HG03354 (cell line): ENCODE data around the gene CSNK2A1.
"Not testable (repeated sequence)": the region's sequence is repeated elsewhere in the genome, so short reads cannot be mapped to it uniquely, and the experiment has no call there.

ENCODE experiments used
- ATAC-seq: cut with Tn5 transposase; IDR thresholded peaks from one replicate; pipeline ENCODE4 v1.9.1; 2021; ENCODE audit warnings: mild to moderate bottlenecking; ENCODE audit not compliant: unreplicated experiment, poor library complexity, severe bottlenecking

Gene CSNK2A1

GRCh38 chr20:537983-538382, 5.6 kb downstream of the CSNK2A1 start:
- no peak for ATAC-seq

GRCh38 chr20:536426-537010, 7.1 kb downstream of the CSNK2A1 start:
- ATAC-seq: no peak

DNA sequence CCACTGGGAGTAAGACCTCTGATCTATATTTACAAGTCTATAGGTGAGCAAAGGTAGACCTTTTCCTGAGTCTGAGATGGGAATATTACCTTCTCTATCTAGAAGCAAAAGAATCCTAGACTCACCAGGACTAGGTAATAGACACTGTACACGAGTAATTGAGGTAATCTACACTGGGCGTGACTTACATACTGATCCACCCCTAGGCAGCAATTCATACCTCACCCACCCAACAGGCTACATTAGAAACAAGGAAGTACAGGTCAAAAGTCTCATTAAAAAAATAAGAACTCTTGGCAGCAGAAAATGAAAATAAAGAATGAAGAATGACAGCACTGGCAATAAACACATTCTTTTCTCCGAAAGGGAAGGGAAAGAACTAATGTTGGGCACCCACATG, 7.6 kb downstream of the CSNK2A1 start:
- no peak for ATAC-seq

DNA sequence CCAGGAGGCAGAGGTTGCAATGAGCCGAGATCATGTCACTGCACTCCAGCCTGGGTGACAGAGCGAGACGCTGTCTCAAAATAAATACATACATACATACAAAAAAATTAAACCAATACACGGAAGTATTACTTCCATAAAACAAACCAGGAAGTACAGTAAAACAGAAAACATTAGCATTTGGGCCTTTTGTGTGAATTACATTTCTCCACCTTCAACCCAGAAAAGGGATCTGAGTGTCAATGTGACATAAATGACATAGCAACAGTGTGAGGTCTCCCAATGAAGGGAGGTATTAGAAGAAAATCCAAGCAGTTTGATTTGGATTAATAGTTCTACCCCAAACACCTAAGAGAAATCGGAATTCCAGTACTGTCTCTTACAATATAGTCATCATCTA, 10.1 kb downstream of the CSNK2A1 start:
- no peak for ATAC-seq

DNA sequence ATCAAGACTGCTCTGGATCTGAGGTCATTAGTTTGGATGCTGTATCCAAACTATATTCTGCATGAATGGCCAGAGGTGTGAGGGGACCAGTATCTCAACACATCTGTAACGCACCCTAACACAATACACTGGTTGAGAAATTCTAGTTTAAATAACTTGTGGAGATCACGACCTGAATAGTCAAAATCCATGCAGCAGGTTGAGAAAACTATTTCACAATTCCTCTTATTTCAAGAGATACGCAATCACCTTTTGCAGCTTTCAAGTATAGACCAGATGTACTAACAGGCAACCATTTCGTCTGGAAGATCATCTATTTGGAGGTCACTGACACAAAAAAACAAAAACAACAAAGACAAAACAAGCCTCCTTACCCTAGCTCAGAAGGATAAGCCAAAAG, 11.1 kb downstream of the CSNK2A1 start:
- ATAC-seq: no peak

DNA sequence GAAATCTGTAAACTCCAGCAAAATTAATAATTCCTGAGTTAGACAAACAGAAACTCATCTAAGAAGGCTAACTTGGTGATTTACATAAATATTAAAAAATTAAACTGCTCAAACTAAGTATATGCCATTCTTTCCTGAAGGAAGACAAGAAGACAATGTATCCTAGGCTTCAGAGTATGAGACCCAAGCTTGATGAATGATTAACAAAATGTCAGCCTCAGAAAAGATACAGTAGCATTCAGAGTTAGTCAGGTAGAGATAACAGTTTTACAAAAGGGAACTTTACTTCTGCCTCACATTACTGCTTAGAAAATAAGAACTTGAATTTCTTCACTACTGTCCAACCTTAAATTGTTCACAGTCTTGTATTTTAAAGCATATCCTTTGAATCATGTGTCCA, 12.0 kb downstream of the CSNK2A1 start:
- ATAC-seq: no peak

DNA sequence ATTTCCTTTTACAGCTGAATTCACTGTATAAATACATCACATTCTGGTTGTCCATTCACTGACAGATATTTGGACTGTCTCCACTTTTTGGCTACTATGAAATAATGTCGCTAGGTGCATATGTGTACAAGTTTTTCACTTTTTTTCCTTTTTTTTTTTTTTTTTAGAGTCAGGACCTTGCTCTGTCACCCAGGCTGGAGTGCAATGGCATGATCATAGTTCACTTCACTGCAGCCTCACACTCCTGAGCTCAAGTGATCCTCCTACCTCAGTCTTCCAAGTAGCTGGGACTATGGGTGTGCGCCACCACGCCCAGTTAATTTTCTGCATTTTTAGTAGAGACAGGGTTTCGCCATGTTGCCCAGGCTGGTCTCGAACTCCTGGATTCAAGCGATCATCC, 13.3 kb downstream of the CSNK2A1 start:
- no peak for ATAC-seq

GRCh38 chr20:528923-529604, 14.5 kb downstream of the CSNK2A1 start:
- no peak for ATAC-seq

- ATAC-seq: no peak
Observed at GRCh38 chr20:527571-527886, 16.1 kb downstream of the CSNK2A1 start.

- no peak for ATAC-seq
Observed at GRCh38 chr20:521860-522259, 21.7 kb downstream of the CSNK2A1 start.

GRCh38 chr20:519999-520398, 23.6 kb downstream of the CSNK2A1 start:
- ATAC-seq: no peak

DNA sequence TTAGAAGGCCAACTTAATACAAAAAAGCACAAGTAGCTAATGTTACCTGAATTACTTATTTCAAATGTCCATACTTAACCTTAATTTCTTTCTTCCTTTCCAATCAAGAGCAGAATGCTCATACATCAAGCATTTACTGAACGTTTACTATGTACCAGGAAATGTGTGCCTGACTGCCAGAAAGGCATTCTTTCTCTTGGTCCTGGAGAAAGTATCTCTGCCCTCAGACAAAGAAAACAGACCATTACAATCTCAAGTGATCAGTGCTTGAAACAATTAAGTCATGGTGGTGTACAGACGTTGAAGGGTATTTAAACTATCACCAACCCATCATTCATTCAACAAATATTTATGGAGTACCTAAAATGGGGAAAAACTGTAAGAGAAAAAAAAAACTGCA, 26.4 kb downstream of the CSNK2A1 start:
- no peak for ATAC-seq

DNA sequence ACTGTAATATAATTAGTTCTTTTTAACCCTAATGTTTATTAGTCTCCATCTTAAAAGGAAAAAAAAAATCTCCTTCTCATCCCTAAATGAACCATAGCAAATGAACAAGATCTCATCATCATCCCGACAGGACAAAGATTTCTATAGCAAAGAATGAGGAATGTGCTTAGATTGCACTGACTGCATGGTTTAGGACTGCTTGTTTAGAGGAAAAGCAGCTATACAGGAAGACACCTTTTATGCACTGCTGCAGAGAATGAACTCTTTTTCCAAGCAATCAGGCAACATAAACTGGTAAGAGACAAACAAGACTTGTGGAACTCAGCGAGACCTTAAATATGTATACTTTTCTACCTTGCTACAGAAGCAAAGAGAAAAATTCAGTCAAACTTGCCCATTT, 26.8 kb downstream of the CSNK2A1 start:
- ATAC-seq: no peak

- no peak for ATAC-seq
Observed at GRCh38 chr20:515696-516095, 27.9 kb downstream of the CSNK2A1 start.

- ATAC-seq: no peak
Observed at GRCh38 chr20:513429-513828, 30.2 kb downstream of the CSNK2A1 start.

- not testable (repeated sequence) for ATAC-seq
Observed at GRCh38 chr20:510328-511057, 33.1 kb downstream of the CSNK2A1 start.

GRCh38 chr20:508364-508787, 35.2 kb downstream of the CSNK2A1 start:
- ATAC-seq: not testable (repeated sequence)

DNA sequence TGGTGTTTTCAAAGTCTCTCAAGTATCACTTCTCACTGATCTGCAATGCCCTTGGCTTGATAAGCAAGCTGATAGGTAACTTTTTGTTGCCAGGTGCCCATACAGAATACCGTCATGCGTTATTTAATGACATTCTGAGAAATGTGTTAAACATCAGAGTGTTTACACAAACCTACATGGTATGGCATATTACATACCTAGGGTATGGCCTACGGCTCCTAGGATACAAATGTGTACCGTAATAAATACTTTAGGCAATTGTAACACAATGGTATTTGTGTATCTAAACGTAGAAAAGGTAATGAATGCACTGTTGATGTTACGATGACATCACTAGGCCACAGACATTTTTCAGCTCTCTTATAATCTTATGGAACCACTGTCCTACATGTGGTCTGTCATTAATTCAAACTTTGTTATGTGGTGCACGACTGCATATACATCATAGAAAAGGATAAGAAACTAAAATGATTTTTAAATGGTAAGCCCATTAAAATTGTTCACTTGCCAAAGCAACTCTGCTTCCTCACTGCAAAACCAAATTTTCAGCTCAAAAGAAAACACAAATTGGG, 35.7 kb downstream of the CSNK2A1 start:
- ATAC-seq: no peak

DNA sequence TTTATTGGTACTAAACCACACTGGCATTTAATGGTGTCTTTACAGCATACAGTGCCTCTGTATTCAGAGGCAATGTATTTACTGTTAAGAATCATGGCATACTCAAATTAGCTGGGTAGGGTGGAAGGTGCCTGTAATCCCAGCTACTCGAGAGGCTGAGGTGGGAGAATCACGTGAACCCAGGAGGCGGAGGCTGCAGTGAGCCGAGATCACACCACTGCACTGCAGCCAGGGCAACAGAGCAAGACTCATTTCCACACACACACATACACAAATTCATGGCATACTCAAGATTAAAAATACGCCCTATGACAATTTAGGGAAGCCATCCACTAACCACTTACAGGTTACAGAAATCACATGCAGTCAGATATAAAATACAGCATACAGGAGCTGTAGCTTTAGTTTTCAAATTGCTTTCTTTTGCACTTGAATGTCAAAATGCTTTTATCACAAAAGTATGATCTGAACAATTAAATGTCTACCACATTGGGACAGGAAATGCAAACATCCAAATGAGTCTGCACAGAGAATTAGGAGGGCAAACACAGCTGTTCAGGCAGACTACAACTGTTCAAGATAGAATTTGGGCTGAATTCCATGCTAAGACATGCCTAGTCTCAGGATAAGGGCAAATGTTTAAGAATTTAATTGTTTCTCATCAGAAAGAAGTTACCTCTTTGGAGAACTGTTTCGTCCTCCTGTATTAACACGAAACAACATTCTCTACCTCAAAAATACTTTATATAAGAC, 36.4 kb downstream of the CSNK2A1 start:
- ATAC-seq: no peak

DNA sequence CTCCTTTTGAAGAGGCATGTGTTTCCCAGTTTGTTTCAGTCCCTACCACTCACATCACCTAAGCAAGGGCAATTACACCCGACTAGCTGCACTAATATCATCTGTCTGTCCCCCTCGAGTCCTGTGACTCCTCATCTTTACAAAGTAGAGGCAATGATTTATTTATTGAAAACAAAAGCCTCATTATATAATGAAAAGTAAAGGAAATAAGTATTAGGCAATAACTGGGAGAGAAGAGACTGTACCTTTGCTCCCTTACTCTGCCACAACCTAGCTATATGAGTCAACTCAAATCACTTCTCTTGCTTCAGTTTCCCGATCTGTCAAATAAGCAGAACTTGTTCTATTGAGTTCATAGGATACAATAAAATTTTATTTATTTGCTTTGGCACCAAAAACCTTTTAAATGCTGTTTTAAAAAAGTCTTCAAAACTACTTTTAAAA, 38.9 kb downstream of the CSNK2A1 start:
- no peak for ATAC-seq
